NCI-H345 (cell line): ENCODE results near the gene NDUFS2.

Experiments used
- DNase-seq: peaks from one replicate; lab custom pipeline; 2025; lab: John Stamatoyannopoulos, UW

NDUFS2 gene

GRCh38 chr1:161172776-161173376, 29.3 kb upstream of the NDUFS2 start:
- DNase-seq: no peak

- no peak for DNase-seq
Measured at GRCh38 chr1:161173711-161174110, 28.5 kb upstream of the NDUFS2 start.

- DNase-seq: no peak
Measured at GRCh38 chr1:161174911-161175310, 27.3 kb upstream of the NDUFS2 start.

- no peak for DNase-seq
Measured at GRCh38 chr1:161175771-161176453, 26.3 kb upstream of the NDUFS2 start.

- no peak for DNase-seq
Measured at GRCh38 chr1:161176468-161177111, 25.6 kb upstream of the NDUFS2 start.

- DNase-seq: peak; percentile 88
Measured at GRCh38 chr1:161177112-161177935, 24.8 kb upstream of the NDUFS2 start, which contains the start of gene B4GALT3. B4GALT3 (minus strand) TSS chr1:161177507; CDS start chr1:161176060, 1,447 bp downstream.

GRCh38 chr1:161177936-161178244, 24.3 kb upstream of the NDUFS2 start:
- DNase-seq: no peak

GRCh38 chr1:161179698-161180097, 22.5 kb upstream of the NDUFS2 start:
- DNase-seq: no peak

GRCh38 chr1:161180639-161181038, 21.5 kb upstream of the NDUFS2 start:
- no peak for DNase-seq

GRCh38 chr1:161182214-161182613, 20.0 kb upstream of the NDUFS2 start:
- DNase-seq: no peak

GRCh38 chr1:161185282-161185682, 16.9 kb upstream of the NDUFS2 start:
- DNase-seq: no peak

GRCh38 chr1:161185732-161186311, 16.3 kb upstream of the NDUFS2 start:
- no peak for DNase-seq

- DNase-seq: no peak
Measured at GRCh38 chr1:161187311-161187710, 14.9 kb upstream of the NDUFS2 start.

GRCh38 chr1:161188381-161188780, 13.8 kb upstream of the NDUFS2 start:
- DNase-seq: no peak

- DNase-seq: no peak
Measured at GRCh38 chr1:161189036-161189435, 13.1 kb upstream of the NDUFS2 start.

GRCh38 chr1:161190962-161191521, 11.1 kb upstream of the NDUFS2 start:
- DNase-seq: no peak

GRCh38 chr1:161191971-161192370, 10.2 kb upstream of the NDUFS2 start:
- no peak for DNase-seq

GRCh38 chr1:161192476-161193465, 9.4 kb upstream of the NDUFS2 start:
- peak; percentile 60 for DNase-seq

GRCh38 chr1:161193561-161194235, 8.5 kb upstream of the NDUFS2 start:
- no peak for DNase-seq

GRCh38 chr1:161195171-161195570, 7.0 kb upstream of the NDUFS2 start:
- DNase-seq: no peak
